Body of pancreas (tissue), 4 donors: ENCODE measurements around the gene ETHE1. TPM values are rescaled to one million over a fixed set of nuclear protein-coding genes. Genes with fewer than 3 reads are reported as not detected.

Experiments
- ATAC-seq: fragments of 150-250 bp; one replicate; pipeline ENCODE4 v1.9.1; 2016
- DNase-seq, 4 donors: peaks; one replicate each; pipeline ENCODE4 v3.0.0-alpha.2; 2019
- H3K27ac ChIP-seq, 4 donors: fragments of 200-600 bp; sonication (generic); 1 replicate in 3 of 4; 2 replicates in 1 of 4; pipeline versions ENCODE4 v1.5.1 to v1.6.1; 2016 to 2019; ENCODE audit warnings: mild to moderate bottlenecking in 1 of 4, mixed read lengths in 1 of 4, moderate library complexity in 1 of 4
- H3K27me3 ChIP-seq, 2 donors: fragments of 200-600 bp; sonication (generic); one replicate each; pipeline ENCODE4 v1.6.0; 2016; ENCODE audit warnings: mild to moderate bottlenecking in 1 of 2
- H3K36me3 ChIP-seq, 2 donors: fragments of 200-600 bp; sonication (generic); replicated peaks in 1 of 2; 2 replicates each; pipeline ENCODE4 v1.5.1; 2016; ENCODE audit warnings: low read depth in 2 of 2; ENCODE audit not compliant: insufficient read depth in 1 of 2
- H3K4me1 ChIP-seq: fragments of 200-600 bp; sonication (generic); one replicate; pipeline ENCODE4 v1.6.0; 2016
- H3K4me3 ChIP-seq, 2 donors: fragments of 200-600 bp; sonication (generic); 1 replicate in 1 of 2; 2 replicates in 1 of 2; pipeline ENCODE4 v1.5.1; 2016 to 2019
- H3K9me3 ChIP-seq, 3 donors: fragments of 200-600 bp; sonication (generic); 1 replicate in 2 of 3; 2 replicates in 1 of 3; pipeline ENCODE4 v1.5.1; 2016
- POLR2A ChIP-seq, 3 donors: fragments of 450-650 bp; IDR thresholded peaks; one replicate each; pipeline ENCODE4 v1.6.1; 2016; ENCODE audit warnings: antibody characterized with exemption in 3 of 3, mild to moderate bottlenecking in 2 of 3
- WGBS, 2 donors: methylation state at CpG; one replicate each; pipeline ENCODE4 v1.1.5; 2017; 5-methylcytosine and 5-hydroxymethylcytosine counted together
- intact Hi-C: fragments of 100-400 bp; cut with DNase I; formaldehyde crosslinking; loops from one replicate; pipeline ENCODE4 v1.15.1; 2023
- total RNA-seq, 2 donors: library from RNA; depleted of rRNA; stranded (reverse); fragments of >200 nt; gene quantifications; one replicate each; pipeline ENCODE4 v1.1.0, GENCODE V29; 2016
- TF ChIP-seq, protein P1 (sequence below), 7 experiments: fragments of 450-650 bp in 4 of 7; fragments of 200-600 bp in 3 of 7; sonication (generic) in 3 of 7; IDR thresholded peaks; one replicate each; pipeline ENCODE4 v1.5.1; 2016 to 2019; ENCODE audit warnings: antibody characterized with exemption in 7 of 7

The ETHE1 gene
- total RNA-seq, 2 donors from 2014 or later = 21.1 to 29.8 TPM

DNA sequence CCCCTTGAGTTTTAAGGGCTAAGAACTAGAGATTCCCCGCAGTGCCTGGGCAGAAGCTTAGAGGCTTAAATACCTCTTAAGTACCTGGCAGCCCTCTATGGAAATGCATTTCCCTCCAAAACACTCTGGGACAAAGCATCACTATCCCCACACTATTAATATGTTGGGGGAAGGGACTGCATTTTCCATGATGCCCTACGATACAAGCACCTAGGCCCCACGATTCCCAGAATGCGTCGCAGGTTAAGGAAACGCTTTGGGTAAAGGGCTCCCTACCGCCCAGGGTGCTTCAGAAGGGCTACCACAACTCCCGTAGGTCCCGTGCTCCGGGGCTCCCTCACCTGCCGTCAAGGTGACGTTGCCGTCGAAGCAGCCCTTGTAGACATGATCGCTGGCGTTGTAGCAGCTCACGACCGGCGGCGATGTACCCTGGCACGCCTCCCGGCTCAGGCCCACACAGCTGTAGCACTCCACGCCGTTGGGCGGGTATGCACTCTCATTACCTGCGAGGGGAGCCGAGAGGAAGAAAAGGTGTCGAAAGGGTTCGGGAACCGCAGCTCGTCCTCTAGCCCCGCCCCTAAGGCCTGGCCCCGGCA lies 64.1 kb downstream of the ETHE1 start:
- DNase-seq (no peak), ATAC-seq (no peak)
- peak in 2 of 3 donors; percentile 7 to 55 for TF ChIP-seq POLR2A (IDR thresholded peaks at IDR 0.05)
- TF ChIP-seq, protein P1, sequence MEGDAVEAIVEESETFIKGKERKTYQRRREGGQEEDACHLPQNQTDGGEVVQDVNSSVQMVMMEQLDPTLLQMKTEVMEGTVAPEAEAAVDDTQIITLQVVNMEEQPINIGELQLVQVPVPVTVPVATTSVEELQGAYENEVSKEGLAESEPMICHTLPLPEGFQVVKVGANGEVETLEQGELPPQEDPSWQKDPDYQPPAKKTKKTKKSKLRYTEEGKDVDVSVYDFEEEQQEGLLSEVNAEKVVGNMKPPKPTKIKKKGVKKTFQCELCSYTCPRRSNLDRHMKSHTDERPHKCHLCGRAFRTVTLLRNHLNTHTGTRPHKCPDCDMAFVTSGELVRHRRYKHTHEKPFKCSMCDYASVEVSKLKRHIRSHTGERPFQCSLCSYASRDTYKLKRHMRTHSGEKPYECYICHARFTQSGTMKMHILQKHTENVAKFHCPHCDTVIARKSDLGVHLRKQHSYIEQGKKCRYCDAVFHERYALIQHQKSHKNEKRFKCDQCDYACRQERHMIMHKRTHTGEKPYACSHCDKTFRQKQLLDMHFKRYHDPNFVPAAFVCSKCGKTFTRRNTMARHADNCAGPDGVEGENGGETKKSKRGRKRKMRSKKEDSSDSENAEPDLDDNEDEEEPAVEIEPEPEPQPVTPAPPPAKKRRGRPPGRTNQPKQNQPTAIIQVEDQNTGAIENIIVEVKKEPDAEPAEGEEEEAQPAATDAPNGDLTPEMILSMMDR (IDR thresholded peaks at IDR 0.05) = no peak
- Histone ChIP-seq H3K4me3 (peak overlapping the region in 1 of 2 donors; percentile 39), H3K9me3 (no peaks in the 10 kb centered on the region), H3K4me1 (peaks cover 15% of the 10 kb centered on the region), H3K27ac (peak overlapping the region in 2 of 4 donors; percentile 60 to 83), H3K27me3 (peaks cover 0 to 7% of the 10 kb centered on the region in 2 donors), H3K36me3 (no peaks in the 10 kb centered on the region)
- intact Hi-C loops = no loop called here
- 6 to 37% methylated on average over 12 to 33 of the region's 33 CpGs for WGBS, 2 donors

DNA sequence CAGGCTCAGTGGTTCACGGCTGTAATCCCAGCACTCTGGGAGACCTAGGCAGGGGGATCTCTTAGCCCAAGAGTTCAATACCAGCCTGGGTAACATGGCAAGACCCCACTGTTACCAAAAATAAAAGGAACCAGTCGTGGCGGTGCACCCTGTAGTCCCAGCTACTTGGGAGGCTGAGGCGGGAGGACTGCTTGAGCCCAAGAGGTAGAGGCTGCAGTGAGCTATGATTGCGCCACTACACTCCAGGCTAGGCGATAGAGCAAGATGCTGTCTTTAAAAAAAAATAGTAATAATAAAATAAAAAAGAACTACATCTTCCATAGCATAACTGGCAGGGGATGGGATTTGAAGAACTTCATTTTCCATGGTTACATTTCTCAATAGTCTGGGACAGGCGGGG lies 64.6 kb downstream of the ETHE1 start:
- Histone ChIP-seq H3K9me3 (no peaks in the 10 kb centered on the region), H3K36me3 (no peaks in the 10 kb centered on the region), H3K4me3 (no peak overlapping the region), H3K4me1 (peaks cover 15% of the 10 kb centered on the region), H3K27me3 (peaks cover 0 to 7% of the 10 kb centered on the region in 2 donors), H3K27ac (peak overlapping the region in 1 of 4 donors; percentile 83)
- DNase-seq (no peak), ATAC-seq (no peak)
- no peak for TF ChIP-seq POLR2A (IDR thresholded peaks at IDR 0.05)
- TF ChIP-seq, protein P1 (IDR thresholded peaks at IDR 0.05) = no peak
- WGBS, 2 donors = 92% methylated on average over 6 to 7 of the region's 7 CpGs
- intact Hi-C loops = no loop called here

- WGBS, 2 donors = 76 to 88% methylated on average over 6 to 12 of the region's 12 CpGs
- no peak for DNase-seq
- TF ChIP-seq, protein P1 (IDR thresholded peaks at IDR 0.05) = no peak
- no peak for TF ChIP-seq POLR2A (IDR thresholded peaks at IDR 0.05)
- no peak for ATAC-seq
- Histone ChIP-seq H3K27me3 (peaks cover 0 to 7% of the 10 kb centered on the region in 2 donors), H3K4me1 (peaks cover 15% of the 10 kb centered on the region), H3K9me3 (no peaks in the 10 kb centered on the region), H3K36me3 (no peaks in the 10 kb centered on the region), H3K4me3 (no peak overlapping the region), H3K27ac (no peak overlapping the region)
- intact Hi-C loops = no loop called here
These were observed 65.7 kb downstream of the ETHE1 start for GRCh38 chr19:43461303-43461702.

DNA sequence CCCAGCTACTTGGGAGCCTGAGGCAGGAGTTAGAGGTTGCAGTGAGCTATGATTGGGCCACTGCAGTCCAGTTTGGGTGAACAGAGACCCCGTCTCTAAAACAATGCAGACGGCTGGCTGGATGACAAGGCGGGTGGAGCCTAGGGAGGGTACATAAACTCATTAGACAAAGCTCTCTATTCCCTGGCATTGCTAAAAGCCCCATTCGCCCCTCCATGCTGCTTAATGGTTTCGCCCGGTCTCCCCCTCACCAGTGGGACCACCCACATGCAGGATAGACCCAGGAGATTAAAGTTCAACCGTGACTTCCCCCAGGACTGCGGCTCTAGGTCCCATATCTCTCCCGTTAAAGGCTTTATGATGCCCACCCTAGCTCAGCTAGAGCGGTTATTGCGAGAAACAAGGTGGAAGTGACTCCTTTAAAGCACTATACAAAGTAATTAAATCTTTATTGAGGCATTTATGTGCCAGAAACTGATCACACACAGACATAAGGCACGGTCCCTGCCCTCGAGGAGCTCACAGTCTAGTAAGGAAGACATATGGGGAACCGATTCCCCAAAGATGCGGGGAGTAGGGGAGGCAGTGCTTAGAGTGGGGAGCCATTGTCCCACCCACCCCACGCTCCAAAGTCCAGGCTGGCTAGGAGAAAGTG lies 66.5 kb downstream of the ETHE1 start:
- DNase-seq (no peak), ATAC-seq (no peak)
- TF ChIP-seq POLR2A (IDR thresholded peaks at IDR 0.05) = no peak
- TF ChIP-seq, protein P1 (IDR thresholded peaks at IDR 0.05) = no peak
- Histone ChIP-seq H3K27me3 (peaks cover 0 to 5% of the 10 kb centered on the region in 2 donors), H3K27ac (no peak overlapping the region), H3K4me1 (peaks cover 15% of the 10 kb centered on the region), H3K4me3 (no peak overlapping the region), H3K9me3 (no peaks in the 10 kb centered on the region), H3K36me3 (no peaks in the 10 kb centered on the region)
- intact Hi-C loops = no loop called here
- WGBS, 2 donors = 66 to 76% methylated on average over 16 of the region's 16 CpGs
